Ascending aorta (tissue), 2 donors: Measurements from ENCODE around the gene GFOD1. TPM values are rescaled to one million over a fixed set of nuclear protein-coding genes. Genes with fewer than 3 reads are reported as not detected.

ENCODE experiments used
- DNase-seq, 2 donors: peaks; one replicate each; pipeline ENCODE4 v3.0.0-alpha.2; 2019; ENCODE audit warnings: low spot score in 2 of 2
- H3K27ac ChIP-seq, 2 donors: fragments of 200-600 bp; sonication (generic); one replicate each; pipeline ENCODE4 v1.5.1; 2016 to 2017; ENCODE audit warnings: mild to moderate bottlenecking in 1 of 2
- H3K27me3 ChIP-seq: fragments of 200-600 bp; sonication (generic); one replicate; pipeline ENCODE4 v1.5.1; 2017
- H3K36me3 ChIP-seq, 2 donors: fragments of 200-600 bp; sonication (generic); one replicate each; pipeline ENCODE4 v1.5.1; 2016
- H3K4me1 ChIP-seq, 2 donors: fragments of 200-600 bp; sonication (generic); one replicate each; pipeline ENCODE4 v1.5.1; 2016 to 2017; ENCODE audit warnings: mild to moderate bottlenecking in 1 of 2
- H3K4me3 ChIP-seq, 2 donors: fragments of 200-600 bp; sonication (generic); one replicate each; pipeline ENCODE4 v1.5.1; 2016 to 2017; ENCODE audit warnings: mild to moderate bottlenecking in 1 of 2
- H3K9me3 ChIP-seq, 2 donors: fragments of 200-600 bp; sonication (generic); one replicate each; pipeline ENCODE4 v1.5.1; 2016
- CTCF ChIP-seq, 3 experiments: fragments of 200-600 bp in 2 of 3; fragments of 450-650 bp in 1 of 3; sonication (generic) in 2 of 3; IDR thresholded peaks; one replicate each; pipeline ENCODE4 v1.5.1; 2016 to 2019; ENCODE audit warnings: antibody characterized with exemption in 3 of 3, mild to moderate bottlenecking in 1 of 3, moderate library complexity in 1 of 3
- intact Hi-C: fragments of 100-400 bp; cut with DNase I; formaldehyde crosslinking; loops from one replicate; pipeline ENCODE4 v1.15.1; 2023
- total RNA-seq: library from RNA; depleted of rRNA; stranded (reverse); fragments of >200 nt; gene quantifications from one replicate; pipeline ENCODE4 v1.1.0, GENCODE V29; 2016

Gene GFOD1
- total RNA-seq, 1 donor from 2014 or later, result 28.7 TPM

- no peak overlapping the region for H3K27ac ChIP-seq
- H3K36me3 ChIP-seq, result no peaks in the 10 kb centered on the region
- no peaks in the 10 kb centered on the region for H3K4me1 ChIP-seq
These were observed 102.4 kb downstream of the GFOD1 start for GRCh38 chr6:13384966-13385365.

GRCh38 chr6:13384506-13384905, 102.9 kb downstream of the GFOD1 start:
- Histone ChIP-seq H3K4me3 (no peak overlapping the region), H3K9me3 (no peaks in the 10 kb centered on the region), H3K27ac (no peak overlapping the region), H3K27me3 (no peaks in the 10 kb centered on the region), H3K36me3 (no peaks in the 10 kb centered on the region), H3K4me1 (no peaks in the 10 kb centered on the region)
- no peak for TF ChIP-seq CTCF (IDR thresholded peaks at IDR 0.05)
- intact Hi-C loops, result no loop called here
- DNase-seq, result no peak

More at GRCh38 chr6:13384966-13385365, 102.4 kb downstream of the GFOD1 start:
- H3K4me3 ChIP-seq, result no peak overlapping the region
- DNase-seq, result no peak
- no peak for TF ChIP-seq CTCF (IDR thresholded peaks at IDR 0.05)
- intact Hi-C loops, result no loop called here
- H3K27me3 ChIP-seq, result no peaks in the 10 kb centered on the region
- H3K9me3 ChIP-seq, result no peaks in the 10 kb centered on the region

- H3K9me3 ChIP-seq, result no peaks in the 10 kb centered on the region
- H3K27ac ChIP-seq, result no peak overlapping the region
- intact Hi-C loops, result loop anchor here (2.0 kb wide), 1 partner anchor 155 kb away; no protein-coding TSS in a partner anchor
- H3K4me3 ChIP-seq, result no peak overlapping the region
- no peaks in the 10 kb centered on the region for H3K27me3 ChIP-seq
- no peak for DNase-seq
- TF ChIP-seq CTCF (IDR thresholded peaks at IDR 0.05), result peak in 2 of 3 experiments; percentile 26 to 50
- H3K4me1 ChIP-seq, result no peaks in the 10 kb centered on the region
- no peaks in the 10 kb centered on the region for H3K36me3 ChIP-seq
These were observed 103.9 kb downstream of the GFOD1 start for GRCh38 chr6:13383328-13384163.

GRCh38 chr6:13380761-13381160, 106.6 kb downstream of the GFOD1 start:
- H3K9me3 ChIP-seq, result no peaks in the 10 kb centered on the region
- H3K27ac ChIP-seq, result no peak overlapping the region
- no peak overlapping the region for H3K4me3 ChIP-seq
- H3K27me3 ChIP-seq, result no peaks in the 10 kb centered on the region
- no peaks in the 10 kb centered on the region for H3K4me1 ChIP-seq
- no peaks in the 10 kb centered on the region for H3K36me3 ChIP-seq
- TF ChIP-seq CTCF (IDR thresholded peaks at IDR 0.05), result no peak
- intact Hi-C loops, result no loop called here
- DNase-seq, result no peak

GRCh38 chr6:13378669-13379590, 108.5 kb downstream of the GFOD1 start:
- intact Hi-C loops, result no loop called here
- Histone ChIP-seq H3K4me3 (no peak overlapping the region), H3K36me3 (no peaks in the 10 kb centered on the region), H3K4me1 (no peaks in the 10 kb centered on the region), H3K27ac (no peak overlapping the region), H3K9me3 (no peaks in the 10 kb centered on the region), H3K27me3 (no peaks in the 10 kb centered on the region)
- TF ChIP-seq CTCF (IDR thresholded peaks at IDR 0.05), result no peak
- DNase-seq, result no peak
